ENCODE results near the gene MICU2.
A peak's percentile ranks its signal among the peaks of the same experiment; 100 is the strongest.

Gene MICU2

DNA sequence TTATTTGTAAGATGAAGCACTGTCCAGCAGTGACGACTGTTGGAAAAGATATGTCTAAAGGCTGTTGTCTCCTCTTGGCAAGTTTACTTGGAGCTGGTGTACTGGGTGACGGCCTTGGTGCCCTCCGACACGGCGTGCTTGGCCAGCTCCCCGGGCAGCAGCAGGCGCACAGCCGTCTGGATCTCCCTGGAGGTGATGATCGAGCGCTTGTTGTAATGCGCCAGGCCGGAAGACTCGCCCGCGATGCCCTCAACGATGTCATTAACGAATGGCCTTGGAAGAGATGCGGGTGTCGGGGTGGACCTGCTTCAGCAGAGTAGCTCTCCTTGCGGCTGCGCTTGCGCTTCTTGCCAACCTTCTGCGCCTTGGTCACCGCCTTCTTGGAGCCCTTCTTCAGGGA is 120.2 kb downstream of the MICU2 start:
- DNase-seq (ENCODE audit: low read depth in 2 of 2) = no peak

DNA sequence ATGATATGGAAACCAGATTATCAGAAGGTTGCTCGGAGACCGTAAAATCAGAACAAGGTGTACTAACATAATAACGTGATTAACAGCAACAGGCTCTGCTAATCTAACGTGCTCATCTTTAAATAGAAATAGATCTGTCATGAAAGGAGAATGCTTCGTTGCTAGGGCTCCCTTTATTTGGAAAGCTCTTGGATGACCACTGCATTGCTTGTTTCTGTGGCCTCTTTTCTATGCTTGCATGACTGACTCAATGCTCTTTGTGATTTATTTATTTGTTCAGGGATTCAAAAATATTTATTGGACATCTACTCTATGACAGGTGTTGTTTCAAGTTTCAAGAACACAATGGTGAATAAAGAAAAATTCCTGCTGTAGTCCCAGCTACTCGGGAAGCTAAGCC is 122.6 kb downstream of the MICU2 start:
- DNase-seq (ENCODE audit: low read depth in 2 of 2) = no peak

DNA sequence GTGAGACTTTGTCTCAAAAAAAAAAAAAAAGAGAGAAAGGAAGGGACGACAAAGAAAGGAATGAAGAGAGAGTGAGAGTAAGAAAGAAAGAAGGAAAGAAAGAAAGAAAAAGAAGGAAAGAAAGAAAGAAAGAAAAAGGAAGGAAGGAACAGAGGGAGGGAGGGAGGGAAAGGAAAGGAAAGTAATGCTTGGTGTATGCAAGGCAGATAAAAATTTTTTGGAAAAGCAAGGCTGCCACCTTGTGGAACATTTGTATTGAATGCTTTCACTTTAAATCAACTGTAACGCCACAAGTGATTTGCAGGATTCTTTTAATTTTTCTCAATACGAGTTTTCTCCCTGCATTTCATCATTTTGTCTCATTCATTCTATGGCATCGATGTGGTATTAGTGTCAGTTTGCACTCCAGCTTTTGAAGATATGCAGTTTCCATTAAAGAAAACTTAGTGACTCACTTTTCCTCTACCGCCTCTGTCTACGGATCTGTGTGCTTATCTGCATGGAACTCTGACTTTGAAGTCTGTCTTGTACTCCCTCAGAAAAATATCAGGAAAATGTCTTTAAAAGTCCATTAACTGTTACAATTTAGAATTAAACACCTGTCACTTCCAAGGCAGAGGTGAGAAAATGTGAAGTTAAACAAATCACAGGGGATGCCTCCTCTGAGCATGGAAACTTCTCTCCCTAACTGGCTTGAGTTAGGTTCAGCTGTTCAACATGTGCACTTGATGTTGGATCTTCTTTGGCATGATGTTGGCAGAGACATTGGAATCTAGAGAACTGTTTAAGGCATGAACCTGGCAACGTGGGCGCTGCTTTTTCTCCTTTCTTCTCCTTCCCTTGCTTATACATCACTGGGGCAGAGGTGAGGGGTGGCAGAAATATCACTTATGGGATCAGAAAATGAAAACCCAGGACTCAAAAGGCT is 124.8 kb downstream of the MICU2 start:
- peak; percentile 10 to 33 for DNase-seq (ENCODE audit: low read depth in 2 of 2)

DNA sequence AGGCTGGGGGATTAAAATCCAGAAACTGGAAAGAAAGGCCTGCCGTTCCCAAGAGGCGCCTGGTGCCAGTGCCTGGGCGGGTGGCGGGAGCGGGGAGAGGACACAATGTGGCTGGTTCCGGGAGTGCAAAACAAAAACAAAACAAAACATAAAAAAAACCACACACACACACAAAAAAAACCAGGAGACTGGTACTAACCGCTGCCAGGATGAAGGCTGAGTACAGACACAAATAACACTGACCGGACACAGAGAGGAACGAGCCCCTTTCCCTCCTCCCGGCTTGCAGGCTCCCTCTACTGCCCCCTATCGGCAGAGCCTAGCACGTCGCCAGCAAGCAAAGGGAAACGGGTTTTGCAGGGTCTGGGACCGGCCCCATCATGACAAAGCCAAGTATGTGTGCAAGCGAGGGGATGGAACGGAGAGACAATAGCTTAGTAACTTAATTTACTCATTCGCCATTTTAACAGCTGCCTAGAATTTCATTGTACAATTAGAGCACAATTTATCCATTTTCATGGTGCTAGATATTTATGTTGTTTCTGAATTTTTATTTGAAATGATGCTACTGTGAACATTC is 127.0 kb downstream of the MICU2 start:
- peak; percentile 48 to 60 for DNase-seq (ENCODE audit: low read depth in 2 of 2)

- DNase-seq (ENCODE audit: low read depth in 2 of 2) = no peak
Observed at GRCh38 chr13:21475115-21475514, 128.9 kb downstream of the MICU2 start.

- no peak for DNase-seq (ENCODE audit: low read depth in 2 of 2)
Observed at GRCh38 chr13:21470785-21471184, 133.2 kb downstream of the MICU2 start.

DNA sequence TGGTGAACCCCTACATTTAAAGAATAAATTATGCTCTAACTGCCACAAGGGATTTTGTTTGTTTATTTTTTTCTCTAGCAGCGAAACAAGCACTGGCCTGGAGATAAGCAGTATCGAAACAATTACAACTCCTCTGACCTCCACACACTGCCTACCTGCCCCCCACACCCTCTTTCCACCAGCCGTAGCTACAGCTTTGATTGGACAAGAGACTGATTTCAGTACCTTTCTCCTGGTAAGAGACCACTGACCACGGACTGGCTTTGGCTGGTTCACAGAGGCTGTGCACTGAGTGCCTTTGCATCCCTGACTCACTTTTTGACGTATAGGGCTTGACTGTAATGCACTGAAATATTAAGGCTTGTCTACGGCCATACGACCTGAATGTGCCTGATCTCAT is 137.4 kb downstream of the MICU2 start:
- DNase-seq (ENCODE audit: low read depth in 2 of 2) = no peak

GRCh38 chr13:21465710-21466160 is 138.2 kb downstream of the MICU2 start:
- no peak for DNase-seq (ENCODE audit: low read depth in 2 of 2)

DNA sequence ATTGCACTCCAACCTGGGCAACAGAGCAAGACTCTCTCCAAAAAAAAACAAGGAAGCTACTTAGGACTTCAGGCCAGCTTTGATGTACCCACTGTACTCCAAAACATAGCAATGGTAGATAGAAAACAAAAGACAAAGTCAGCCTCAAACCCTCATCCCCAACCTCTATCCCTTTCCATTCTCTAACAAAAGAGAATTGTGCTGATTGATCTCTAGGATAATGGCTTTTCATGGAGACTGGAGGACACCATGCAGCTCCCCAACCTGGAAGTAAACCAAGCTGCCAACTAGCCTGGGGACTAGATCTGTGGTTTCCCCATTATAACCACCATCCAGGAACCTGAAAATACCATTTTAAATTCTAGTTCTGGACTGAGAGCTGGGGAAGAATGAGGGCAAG is 140.5 kb downstream of the MICU2 start:
- no peak for DNase-seq (ENCODE audit: low read depth in 2 of 2)

- no peak for DNase-seq (ENCODE audit: low read depth in 2 of 2)
Observed at GRCh38 chr13:21461131-21461530, 142.8 kb downstream of the MICU2 start.

DNA sequence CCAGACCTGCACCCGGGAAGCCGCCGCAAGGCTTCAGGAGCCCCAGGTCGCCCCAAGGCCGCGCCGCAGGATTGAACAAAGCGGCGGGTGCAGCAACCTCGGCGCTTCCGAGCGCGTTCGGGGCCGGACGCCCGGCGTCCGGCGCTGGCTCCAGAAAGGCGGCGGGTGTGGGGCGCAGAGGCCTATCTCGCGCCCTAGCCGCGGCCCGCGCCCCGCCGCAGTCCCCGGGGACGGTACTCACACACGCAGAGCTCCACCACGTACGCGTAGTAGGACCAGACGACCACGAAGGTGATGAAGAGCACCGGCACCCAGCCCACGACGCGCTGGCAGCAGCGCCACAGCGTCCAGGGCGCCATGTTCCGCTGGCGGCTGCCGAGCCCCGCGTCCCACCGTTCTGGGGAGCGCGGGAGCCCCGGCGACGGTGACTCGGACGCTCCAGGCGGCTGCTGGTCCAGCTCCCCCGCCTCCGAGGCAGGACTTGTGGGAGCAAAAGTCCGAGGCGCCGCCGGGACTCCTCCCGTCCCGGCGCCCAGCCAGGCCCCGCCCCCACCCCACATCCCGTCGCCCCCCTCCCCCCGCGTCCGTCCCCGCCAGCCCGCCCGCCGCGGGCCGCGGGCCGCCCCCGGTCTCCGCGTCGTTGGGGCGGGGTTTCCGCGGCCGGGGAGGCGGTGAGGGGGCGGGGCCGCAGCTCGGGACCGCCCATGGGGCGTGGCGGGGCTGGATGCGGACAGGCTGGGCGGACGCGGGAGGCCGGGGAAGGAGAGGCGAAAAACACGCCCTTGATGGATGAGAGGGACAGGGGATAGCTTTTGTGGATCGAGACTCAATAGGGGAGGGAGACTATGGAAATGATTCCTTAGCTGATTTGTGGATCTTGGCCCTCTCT is 144.9 kb downstream of the MICU2 start, which contains the start of gene ZDHHC20:
TSS of gene ZDHHC20 (minus strand) at position 491 of the 889 bp plus-strand sequence. CDS start at position 359, 132 bp downstream.
- DNase-seq (ENCODE audit: low read depth in 2 of 2) = peak; percentile 73 to 80

- peak; percentile 10 to 28 for DNase-seq (ENCODE audit: low read depth in 2 of 2)
Observed at GRCh38 chr13:21458451-21458812, 145.5 kb downstream of the MICU2 start.

DNA sequence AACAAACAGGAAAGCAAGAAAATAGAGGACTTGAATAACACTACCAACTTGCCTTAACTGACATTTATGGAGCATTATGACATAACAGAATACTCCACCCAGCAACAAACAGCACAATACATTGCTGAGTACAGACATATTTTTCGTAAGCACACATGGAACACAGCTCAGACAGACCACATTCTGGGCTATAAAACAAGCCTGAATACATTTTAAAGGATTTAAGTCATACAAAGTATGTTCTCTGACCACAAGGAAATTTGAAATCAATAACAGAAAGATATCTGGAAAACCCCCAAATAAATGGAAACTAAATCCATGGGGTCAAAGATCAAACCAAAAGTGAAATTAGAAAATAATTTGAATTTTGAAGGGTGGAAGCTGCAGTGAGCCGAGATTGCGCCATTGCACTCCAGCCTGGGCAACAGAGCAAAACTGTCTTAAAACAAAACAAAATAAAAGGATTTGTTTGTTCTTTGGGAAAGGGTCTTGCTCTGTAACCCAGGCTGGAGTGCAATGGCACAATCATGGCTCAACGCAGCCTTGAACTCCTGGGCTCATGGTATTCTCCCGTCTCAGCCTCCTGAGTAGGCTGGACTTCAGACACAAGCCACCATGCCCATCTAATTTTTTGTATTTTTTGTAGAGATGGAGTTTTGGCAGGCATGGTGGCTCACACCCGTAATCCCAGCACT is 150.4 kb downstream of the MICU2 start:
- DNase-seq (ENCODE audit: low read depth in 2 of 2) = no peak

DNA sequence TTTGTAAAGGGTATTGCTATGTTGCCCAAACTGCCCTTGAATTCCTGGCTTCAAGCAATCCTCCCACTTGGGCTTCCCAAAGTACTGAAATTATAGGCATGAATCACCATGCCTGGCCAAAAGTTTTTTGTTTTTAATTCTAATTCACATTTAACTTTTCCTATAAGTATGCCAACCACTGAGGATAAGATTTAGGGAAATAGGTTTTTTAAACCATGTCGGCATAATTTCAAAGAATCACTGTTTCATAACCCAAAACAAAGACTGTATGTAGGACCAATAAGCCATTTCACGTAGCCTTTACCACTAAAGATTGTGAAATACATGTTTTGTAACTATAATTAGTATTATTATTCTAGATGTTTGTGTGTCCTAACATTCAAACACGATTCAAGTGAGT is 153.0 kb downstream of the MICU2 start:
- no peak for DNase-seq (ENCODE audit: low read depth in 2 of 2)

DNA sequence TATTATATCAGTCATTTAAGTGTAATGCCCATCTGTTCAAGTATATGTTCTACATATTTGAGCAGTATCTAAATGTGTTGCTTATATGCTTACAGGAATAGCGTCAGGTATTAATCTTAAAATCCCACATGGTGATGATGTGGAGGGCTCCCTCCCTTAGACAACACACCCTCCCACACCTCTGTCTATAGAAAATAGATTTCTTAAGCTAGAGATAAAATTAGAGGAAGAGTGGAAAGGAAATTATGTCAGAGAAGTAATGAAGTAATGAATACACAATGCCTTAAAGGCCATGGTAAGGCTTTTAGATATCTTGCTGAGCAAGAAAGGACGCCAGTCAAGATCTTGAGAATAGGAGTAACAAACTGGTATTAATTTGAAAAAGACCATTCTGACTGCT is 157.3 kb downstream of the MICU2 start:
- DNase-seq (ENCODE audit: low read depth in 2 of 2) = no peak

GRCh38 chr13:21445759-21446158 is 158.2 kb downstream of the MICU2 start:
- no peak for DNase-seq (ENCODE audit: low read depth in 2 of 2)

DNA sequence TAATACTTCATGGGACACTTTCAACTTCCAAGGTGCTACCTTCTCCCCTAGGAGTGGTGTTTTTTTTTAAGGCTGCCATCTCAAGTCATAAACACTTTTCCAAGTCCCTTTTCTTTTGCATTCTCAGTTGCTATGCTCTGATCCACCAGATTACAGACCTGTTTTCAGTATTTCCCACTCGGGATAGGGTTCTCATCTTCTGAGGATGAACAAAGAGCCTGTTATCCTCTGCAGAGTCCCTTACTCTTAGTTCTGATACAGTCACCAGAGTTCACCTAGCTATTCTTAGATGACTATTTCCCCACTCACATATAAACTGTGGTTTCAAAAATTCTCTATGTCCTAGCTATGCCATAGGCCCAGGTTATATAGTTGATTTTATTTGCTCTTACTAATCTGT is 160.8 kb downstream of the MICU2 start:
- no peak for DNase-seq (ENCODE audit: low read depth in 2 of 2)

Measured in activated CD8-positive, alpha-beta memory T cell treated with anti-CD3 and anti-CD28 coated beads for 4 hours (primary cell).